ENCODE data around the gene ASB10. TPM values are rescaled to one million over a fixed set of nuclear protein-coding genes. Genes with fewer than 3 reads are reported as not detected.

The ASB10 gene
- polyA plus RNA-seq, 1 of the 3 experiments (the other 2 are of a cell fraction) = not detected

- H4K20me1 ChIP-seq (ENCODE audit: insufficient read depth) = no peaks in the 10 kb centered on the region
- no peaks in the 10 kb centered on the region for H3K79me2 ChIP-seq (ENCODE audit: insufficient read depth)
- no peaks in the 10 kb centered on the region for H3F3A ChIP-seq (replicated peaks; ENCODE audit: insufficient read depth)
- no peaks in the 10 kb centered on the region for H3K9me3 ChIP-seq
- CTCF ChIA-PET = interaction anchor here (0.8 to 0.9 kb wide), 2 partner anchors 79 to 92 kb away, joined by 3 to 4 read pairs; no protein-coding TSS in a partner anchor
- no peak overlapping the region for H3K4me3 ChIP-seq (ENCODE audit: low read depth in 2 of 2, low read length in 1 of 2)
- WGBS (ENCODE audit: low lambda C conversion rate) = 70% methylated on average over 9 of the region's 9 CpGs
- H3K9ac ChIP-seq = no peak overlapping the region
- TF ChIP-seq RFX5 (IDR thresholded peaks at IDR 0.05; ENCODE audit: low read length) (no peak), JUND (IDR thresholded peaks at IDR 0.05) (no peak), RCOR1 (IDR thresholded peaks at IDR 0.05; ENCODE audit: low read length) (no peak), FOXM1 (IDR thresholded peaks at IDR 0.05; ENCODE audit: low read depth) (no peak), RAD21 (IDR thresholded peaks at IDR 0.05; ENCODE audit: low read length) (no peak), SIN3A (IDR thresholded peaks at IDR 0.05; ENCODE audit: borderline replicate concordance, low read depth, low read length) (no peak)
- TF ChIP-seq, protein P1, sequence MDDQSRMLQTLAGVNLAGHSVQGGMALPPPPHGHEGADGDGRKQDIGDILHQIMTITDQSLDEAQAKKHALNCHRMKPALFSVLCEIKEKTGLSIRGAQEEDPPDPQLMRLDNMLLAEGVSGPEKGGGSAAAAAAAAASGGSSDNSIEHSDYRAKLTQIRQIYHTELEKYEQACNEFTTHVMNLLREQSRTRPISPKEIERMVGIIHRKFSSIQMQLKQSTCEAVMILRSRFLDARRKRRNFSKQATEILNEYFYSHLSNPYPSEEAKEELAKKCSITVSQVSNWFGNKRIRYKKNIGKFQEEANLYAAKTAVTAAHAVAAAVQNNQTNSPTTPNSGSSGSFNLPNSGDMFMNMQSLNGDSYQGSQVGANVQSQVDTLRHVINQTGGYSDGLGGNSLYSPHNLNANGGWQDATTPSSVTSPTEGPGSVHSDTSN (IDR thresholded peaks at IDR 0.05) = no peak
- TF ChIP-seq, protein P2, sequence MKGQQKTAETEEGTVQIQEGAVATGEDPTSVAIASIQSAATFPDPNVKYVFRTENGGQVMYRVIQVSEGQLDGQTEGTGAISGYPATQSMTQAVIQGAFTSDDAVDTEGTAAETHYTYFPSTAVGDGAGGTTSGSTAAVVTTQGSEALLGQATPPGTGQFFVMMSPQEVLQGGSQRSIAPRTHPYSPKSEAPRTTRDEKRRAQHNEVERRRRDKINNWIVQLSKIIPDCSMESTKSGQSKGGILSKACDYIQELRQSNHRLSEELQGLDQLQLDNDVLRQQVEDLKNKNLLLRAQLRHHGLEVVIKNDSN (IDR thresholded peaks at IDR 0.05; ENCODE audit: borderline replicate concordance, low read depth) = no peak
- no peak for DNase-seq
- H3K36me3 ChIP-seq (replicated peaks in 1 of 2; ENCODE audit: control insufficient read depth in 1 of 2, insufficient read depth in 2 of 2, low read length in 1 of 2) = no peaks in the 10 kb centered on the region
- H2AFZ ChIP-seq (ENCODE audit: low read depth) = no peak overlapping the region
- no peaks in the 10 kb centered on the region for H3K9me2 ChIP-seq
- no peaks in the 10 kb centered on the region for H3K4me1 ChIP-seq (ENCODE audit: control insufficient read depth in 1 of 2, insufficient read depth in 2 of 2, low read depth in 1 of 2, low read length in 1 of 2)
- POLR2A ChIA-PET = no interaction called here
- H3K4me2 ChIP-seq = no peak overlapping the region
- no peak overlapping the region for H3K27ac ChIP-seq (ENCODE audit: low read depth in 2 of 2, low read length in 1 of 2)
- H3K27me3 ChIP-seq (ENCODE audit: insufficient read depth) = peaks cover 66% of the 10 kb centered on the region
Measured at GRCh38 chr7:151202836-151203235, 15.8 kb upstream of the ASB10 start.

DNA sequence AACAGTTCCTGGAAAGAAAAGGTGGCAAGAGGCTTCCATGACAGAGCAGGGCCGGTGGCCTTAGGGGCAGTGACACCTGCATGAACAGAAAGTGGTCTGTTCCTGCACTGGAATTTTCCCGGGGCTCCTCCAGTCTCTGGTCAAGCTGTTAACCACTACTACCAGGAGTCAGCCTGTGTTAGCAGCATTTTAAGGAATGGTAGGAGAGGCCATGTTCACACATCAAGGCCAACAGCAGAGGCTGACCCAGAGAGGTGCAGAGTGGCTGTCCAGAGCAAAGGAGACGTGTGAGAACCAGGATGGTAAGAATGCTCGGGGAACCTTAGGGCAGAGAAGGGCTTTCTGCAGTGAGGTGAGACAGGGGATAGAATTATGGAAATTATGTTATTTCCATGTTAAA lies 14.7 kb upstream of the ASB10 start:
- Histone ChIP-seq H3K36me3 (replicated peaks in 1 of 2; ENCODE audit: control insufficient read depth in 1 of 2, insufficient read depth in 2 of 2, low read length in 1 of 2) (no peaks in the 10 kb centered on the region), H3K4me1 (ENCODE audit: control insufficient read depth in 1 of 2, insufficient read depth in 2 of 2, low read depth in 1 of 2, low read length in 1 of 2) (no peaks in the 10 kb centered on the region), H3K27ac (ENCODE audit: low read depth in 2 of 2, low read length in 1 of 2) (no peak overlapping the region), H4K20me1 (ENCODE audit: insufficient read depth) (no peaks in the 10 kb centered on the region), H2AFZ (ENCODE audit: low read depth) (no peak overlapping the region), H3K9me2 (no peaks in the 10 kb centered on the region), H3K4me2 (no peak overlapping the region), H3K4me3 (ENCODE audit: low read depth in 2 of 2, low read length in 1 of 2) (no peak overlapping the region), H3K27me3 (ENCODE audit: insufficient read depth) (peaks cover 72% of the 10 kb centered on the region), H3K79me2 (ENCODE audit: insufficient read depth) (no peaks in the 10 kb centered on the region), H3F3A (replicated peaks; ENCODE audit: insufficient read depth) (no peaks in the 10 kb centered on the region), H3K9ac (no peak overlapping the region), H3K9me3 (no peaks in the 10 kb centered on the region)
- TF ChIP-seq, protein P3, sequence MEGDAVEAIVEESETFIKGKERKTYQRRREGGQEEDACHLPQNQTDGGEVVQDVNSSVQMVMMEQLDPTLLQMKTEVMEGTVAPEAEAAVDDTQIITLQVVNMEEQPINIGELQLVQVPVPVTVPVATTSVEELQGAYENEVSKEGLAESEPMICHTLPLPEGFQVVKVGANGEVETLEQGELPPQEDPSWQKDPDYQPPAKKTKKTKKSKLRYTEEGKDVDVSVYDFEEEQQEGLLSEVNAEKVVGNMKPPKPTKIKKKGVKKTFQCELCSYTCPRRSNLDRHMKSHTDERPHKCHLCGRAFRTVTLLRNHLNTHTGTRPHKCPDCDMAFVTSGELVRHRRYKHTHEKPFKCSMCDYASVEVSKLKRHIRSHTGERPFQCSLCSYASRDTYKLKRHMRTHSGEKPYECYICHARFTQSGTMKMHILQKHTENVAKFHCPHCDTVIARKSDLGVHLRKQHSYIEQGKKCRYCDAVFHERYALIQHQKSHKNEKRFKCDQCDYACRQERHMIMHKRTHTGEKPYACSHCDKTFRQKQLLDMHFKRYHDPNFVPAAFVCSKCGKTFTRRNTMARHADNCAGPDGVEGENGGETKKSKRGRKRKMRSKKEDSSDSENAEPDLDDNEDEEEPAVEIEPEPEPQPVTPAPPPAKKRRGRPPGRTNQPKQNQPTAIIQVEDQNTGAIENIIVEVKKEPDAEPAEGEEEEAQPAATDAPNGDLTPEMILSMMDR (IDR thresholded peaks at IDR 0.05) = no peak
- TF ChIP-seq MEF2A (IDR thresholded peaks at IDR 0.05; ENCODE audit: borderline replicate concordance, low read depth) = no peak
- no peak for TF ChIP-seq JUND (IDR thresholded peaks at IDR 0.05)
- TF ChIP-seq NFIC (IDR thresholded peaks at IDR 0.05; ENCODE audit: borderline replicate concordance) = no peak
- no peak for TF ChIP-seq SIN3A (IDR thresholded peaks at IDR 0.05; ENCODE audit: borderline replicate concordance, low read depth, low read length)
- TF ChIP-seq, protein P4, sequence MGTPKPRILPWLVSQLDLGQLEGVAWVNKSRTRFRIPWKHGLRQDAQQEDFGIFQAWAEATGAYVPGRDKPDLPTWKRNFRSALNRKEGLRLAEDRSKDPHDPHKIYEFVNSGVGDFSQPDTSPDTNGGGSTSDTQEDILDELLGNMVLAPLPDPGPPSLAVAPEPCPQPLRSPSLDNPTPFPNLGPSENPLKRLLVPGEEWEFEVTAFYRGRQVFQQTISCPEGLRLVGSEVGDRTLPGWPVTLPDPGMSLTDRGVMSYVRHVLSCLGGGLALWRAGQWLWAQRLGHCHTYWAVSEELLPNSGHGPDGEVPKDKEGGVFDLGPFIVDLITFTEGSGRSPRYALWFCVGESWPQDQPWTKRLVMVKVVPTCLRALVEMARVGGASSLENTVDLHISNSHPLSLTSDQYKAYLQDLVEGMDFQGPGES (IDR thresholded peaks at IDR 0.05; ENCODE audit: low read depth, low read length) = no peak
- no peak for TF ChIP-seq ELF1 (IDR thresholded peaks at IDR 0.05)
- TF ChIP-seq SMC3 (IDR thresholded peaks at IDR 0.05; ENCODE audit: low read depth, low read length) = no peak
- no peak for TF ChIP-seq GATA2 (CRISPR knock-in tag; IDR thresholded peaks at IDR 0.05)
- no peak for TF ChIP-seq TAF1 (IDR thresholded peaks at IDR 0.05; ENCODE audit: borderline replicate concordance, low read depth, low read length)
- TF ChIP-seq, protein P1 (IDR thresholded peaks at IDR 0.05) = no peak
- no peak for TF ChIP-seq FOXJ3 (CRISPR knock-in tag; IDR thresholded peaks at IDR 0.05)
- TF ChIP-seq NRF1 (IDR thresholded peaks at IDR 0.05; ENCODE audit: low read depth, low read length) = no peak
- ChIA-PET CTCF (no interaction called here), POLR2A (no interaction called here)
- DNase-seq = no peak
- 31% methylated on average over 4 of the region's 4 CpGs for WGBS (ENCODE audit: low lambda C conversion rate)
